GM19240 (cell line): ENCODE measurements around the gene MPST.
A peak's percentile ranks its signal among the peaks of the same experiment; 100 is the strongest.
"Not testable (repeated sequence)": the region's sequence is repeated elsewhere in the genome, so short reads cannot be mapped to it uniquely, and the experiment has no call there.

ENCODE experiments used
- DNase-seq: peaks from one replicate; pipeline ENCODE4 v3.0.0; 2011; ENCODE audit warnings: low spot score; ENCODE audit not compliant: insufficient read length

The MPST gene

GRCh38 chr22:37019309-37020191, at the start of gene MPST, which contains the start of gene TST:
TSS of gene MPST (plus strand) at chr22:37019742. CDS start at chr22:37019837, 95 bp downstream.
TSS of gene TST (minus strand) at chr22:37019447. CDS start at chr22:37018732, 715 bp downstream.
- DNase-seq, result peak; percentile 86

DNA sequence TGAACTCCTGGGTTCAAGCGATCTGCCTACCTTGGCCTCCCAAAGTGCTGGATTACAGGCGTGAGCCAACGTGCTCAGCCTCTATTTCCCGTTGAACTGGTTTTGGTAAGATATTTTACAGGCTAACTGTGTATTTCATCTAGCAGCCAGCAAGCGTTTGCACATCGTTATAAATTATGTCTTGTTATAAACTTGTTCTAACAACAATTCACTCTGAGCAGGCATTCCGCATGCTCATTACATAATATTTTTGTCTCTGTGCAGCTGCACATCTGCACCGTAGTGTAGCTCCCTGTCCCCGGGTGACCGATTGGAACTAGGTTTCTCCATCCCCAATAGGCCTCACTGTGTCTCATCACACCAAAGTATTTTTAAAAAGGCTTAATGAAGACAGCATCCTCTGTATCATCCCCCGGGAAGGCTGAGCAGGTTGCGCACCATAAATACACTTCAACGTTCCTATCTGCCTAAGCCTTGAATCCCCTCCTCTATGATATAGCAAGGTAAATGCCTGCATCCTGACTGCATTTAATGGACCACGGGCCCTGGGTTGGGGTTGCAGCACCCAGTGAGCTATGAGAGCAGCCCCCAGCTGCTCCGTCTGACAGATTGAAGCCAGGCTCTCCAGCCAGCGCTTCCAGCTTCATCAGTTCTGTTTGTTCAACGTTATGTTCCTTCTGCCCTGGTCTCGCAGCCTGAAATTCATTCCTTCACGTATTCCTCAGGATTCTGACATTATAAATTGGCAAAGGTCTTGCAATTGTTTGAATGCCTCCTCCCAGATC, 48.0 kb upstream of the MPST start:
- no peak for DNase-seq

DNA sequence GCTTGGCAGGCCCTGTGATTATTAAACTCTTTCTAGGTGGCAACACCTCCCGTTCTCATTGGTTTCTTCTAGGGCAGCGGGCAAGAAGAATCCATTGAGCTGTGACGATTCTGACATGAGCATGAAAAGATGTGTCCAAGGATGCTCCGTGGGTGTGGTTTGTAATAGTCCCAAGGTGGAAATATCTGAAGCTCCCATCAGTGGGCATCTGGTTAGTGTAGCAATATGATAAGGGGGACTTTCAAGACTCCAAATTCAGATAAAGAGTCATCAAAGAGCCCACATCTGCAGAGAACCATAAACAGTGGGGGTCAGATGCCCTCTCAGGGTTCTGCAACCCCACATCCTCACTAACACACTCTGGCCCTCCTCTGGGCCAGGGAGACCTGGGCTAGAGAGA, 42.9 kb upstream of the MPST start:
- no peak for DNase-seq

DNA sequence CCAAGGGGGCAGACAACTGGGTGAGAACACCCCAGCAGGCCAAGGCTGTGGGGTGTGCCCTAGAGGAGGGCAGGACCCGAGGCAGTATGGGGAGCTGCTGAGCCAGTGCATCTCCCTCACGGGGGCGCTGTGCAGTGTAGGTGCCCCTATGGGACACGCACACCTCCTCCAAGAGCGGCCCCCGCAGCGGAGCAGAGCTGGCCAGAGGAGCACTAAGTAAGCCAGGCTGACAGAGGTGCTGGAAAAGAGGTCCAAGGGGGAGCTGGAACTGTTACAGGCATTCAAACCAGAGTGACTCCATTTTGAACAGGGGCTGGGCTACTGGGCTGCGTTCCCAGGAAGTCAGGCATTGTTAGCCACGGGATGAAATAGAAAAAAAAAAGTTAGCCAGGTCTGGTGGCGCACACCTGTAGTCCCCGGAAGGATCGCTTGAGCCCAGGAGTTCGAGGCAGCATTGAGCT, 42.1 kb upstream of the MPST start:
- peak; percentile 59 for DNase-seq

DNA sequence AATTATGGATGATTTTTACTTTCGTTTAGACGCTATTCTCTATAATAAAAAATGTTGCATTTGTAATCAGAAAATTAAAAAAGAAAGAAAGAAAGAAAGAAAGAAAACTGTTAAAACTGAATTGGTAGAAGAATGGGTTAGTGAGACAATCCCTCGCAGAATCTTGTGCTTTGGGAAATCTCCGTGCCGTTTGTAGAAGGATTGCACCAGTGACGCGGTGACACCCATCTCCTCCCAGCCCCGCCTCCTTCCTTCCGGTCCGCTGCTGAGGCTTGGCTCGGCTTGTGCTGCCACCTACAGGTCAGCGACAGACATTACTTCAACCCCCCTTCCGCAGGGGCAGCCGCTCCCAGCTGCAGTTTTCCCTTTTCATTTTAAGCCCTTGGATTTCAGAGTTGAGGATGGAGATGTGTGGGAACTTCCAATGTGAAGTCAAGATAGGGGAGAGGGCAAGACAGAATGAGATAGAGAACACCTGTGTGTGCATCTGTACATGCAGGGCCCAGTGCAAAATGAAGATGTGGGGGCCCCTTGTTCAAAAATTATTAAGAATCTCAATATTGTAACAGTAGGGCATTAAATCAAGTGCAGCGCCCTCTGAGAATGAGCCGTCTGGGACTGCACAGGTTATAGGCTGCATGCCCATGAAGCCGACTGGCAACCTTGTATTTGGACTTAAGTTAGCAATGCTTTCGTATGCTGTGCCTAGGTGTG, 41.4 kb upstream of the MPST start:
- peak; percentile 90 for DNase-seq

DNA sequence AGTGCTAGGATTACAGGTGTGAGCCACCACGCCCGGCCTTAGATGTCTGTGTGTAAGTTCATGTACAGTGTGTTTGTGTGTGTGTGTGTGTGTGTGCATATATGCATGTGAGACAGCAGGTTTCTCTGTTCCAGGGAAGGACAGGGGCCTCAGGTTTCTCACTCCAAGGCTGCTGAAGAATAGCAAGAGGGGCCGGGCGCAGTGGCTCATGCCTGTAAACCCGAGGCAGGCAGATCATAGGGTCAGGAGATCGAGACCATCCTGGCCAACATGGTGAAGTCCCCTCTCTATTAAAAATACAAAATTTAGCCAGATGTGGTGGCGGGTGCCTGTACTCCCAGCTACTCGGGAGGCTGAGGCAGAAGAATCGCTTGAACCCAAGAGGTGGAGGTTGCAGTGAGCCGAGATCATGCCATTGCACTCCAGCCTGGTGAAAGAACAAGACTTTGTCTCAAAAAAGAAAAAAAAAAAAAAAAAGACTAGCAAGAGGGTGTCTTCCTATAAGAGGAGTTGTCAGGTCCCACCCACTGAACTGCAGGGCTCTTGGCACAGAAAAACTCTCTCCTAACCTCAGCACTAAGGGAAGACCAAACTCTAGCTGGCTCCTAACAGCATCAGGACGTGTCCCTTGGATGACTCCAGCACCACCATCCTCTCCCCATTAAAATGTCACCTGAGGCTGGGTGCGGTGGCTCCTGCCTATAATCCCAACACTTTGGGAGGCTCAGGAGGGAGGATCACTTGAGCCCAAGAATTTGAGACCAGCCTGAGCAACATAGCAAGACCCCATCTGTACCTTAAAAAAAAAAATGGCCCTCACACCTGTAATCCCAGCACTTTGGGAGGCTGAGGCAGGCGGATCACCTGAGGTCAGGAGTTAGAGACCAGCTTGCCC, 40.3 kb upstream of the MPST start:
- no peak for DNase-seq

DNA sequence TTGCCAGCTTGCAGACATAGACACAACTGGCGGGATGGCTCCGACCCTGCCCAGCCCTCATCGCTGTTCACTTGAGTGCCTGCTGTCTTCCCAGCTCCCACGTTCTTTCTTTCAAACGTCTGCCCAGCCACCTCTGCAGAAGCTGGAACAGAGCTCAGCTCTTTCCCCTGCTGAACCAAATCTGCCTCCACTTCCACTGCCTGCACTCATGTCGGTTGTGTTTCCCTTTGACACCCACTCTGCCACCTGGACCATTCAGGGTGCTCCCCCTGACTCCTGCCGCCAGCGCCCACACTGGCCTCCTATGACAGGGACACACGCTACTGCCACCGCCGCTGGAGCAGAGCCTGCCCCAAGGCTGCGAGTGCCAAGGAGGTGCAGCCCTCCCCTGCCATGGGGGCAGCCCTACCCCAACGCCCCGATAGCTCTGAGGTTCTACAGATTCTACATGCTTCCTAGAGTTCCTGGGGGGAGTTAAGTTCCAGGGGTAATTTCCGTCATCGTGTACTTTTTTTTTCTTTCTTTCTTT, 38.2 kb upstream of the MPST start:
- DNase-seq, result no peak

- no peak for DNase-seq
Observed at GRCh38 chr22:36982136-36982535, 37.4 kb upstream of the MPST start.

- no peak for DNase-seq
Observed at GRCh38 chr22:36985211-36985889, 34.2 kb upstream of the MPST start.

- no peak for DNase-seq
Observed at GRCh38 chr22:36986242-36986821, 33.2 kb upstream of the MPST start.

DNA sequence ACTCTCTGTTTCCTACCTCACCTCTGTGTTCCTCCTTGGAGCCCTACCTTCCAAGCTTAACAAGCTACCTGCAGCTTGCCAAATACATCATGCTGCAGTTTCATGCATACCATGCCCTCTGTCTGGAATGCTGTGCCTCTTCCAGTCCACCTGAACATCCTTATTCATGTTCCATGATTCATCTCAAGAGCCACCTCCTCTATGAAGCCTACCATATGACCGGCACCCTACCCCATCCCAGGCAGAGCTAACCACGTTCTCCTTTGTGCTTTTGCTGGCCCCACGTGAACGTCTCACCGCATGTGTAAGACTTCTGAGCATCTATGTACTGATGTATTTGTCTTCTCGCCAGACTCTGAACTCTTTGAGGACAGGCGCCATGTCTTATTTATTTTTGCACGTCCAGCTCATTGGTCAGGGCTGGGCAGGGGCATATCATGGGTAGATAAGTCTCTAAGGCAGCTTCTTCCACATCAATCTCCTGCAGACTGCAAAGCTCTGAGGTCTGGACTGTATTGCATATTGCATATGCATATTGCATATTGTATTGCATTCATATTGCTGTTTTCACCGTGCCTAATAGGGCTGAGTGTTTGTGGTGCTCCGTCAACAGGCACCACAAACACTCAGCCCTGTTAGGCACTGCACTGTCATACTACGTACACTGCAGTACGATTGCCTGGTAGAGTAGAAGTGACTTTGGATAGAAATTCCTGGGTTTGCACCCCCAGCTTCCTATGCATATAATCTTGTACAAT, 31.3 kb upstream of the MPST start:
- no peak for DNase-seq

GRCh38 chr22:36989012-36989411, 30.5 kb upstream of the MPST start:
- not testable (repeated sequence) for DNase-seq

DNA sequence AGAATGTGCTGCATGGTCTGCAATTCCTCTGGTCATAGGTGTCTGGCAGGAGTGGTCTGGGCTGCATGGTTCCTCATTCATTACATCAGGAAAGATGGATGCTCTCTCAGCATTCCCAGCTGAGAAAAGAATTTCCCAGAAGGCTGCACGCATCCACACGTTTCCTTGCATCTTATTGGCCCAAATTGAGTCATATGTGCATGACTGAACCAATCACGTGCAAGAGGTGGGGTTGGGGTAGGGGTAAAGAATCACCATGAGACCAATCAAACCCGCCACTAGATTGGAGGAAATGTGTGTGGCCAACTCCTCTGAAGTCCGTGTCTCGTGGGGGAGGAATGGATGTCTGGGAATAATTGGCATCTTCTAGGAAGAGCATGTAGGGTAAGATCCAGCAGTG, 29.1 kb upstream of the MPST start:
- no peak for DNase-seq

DNA sequence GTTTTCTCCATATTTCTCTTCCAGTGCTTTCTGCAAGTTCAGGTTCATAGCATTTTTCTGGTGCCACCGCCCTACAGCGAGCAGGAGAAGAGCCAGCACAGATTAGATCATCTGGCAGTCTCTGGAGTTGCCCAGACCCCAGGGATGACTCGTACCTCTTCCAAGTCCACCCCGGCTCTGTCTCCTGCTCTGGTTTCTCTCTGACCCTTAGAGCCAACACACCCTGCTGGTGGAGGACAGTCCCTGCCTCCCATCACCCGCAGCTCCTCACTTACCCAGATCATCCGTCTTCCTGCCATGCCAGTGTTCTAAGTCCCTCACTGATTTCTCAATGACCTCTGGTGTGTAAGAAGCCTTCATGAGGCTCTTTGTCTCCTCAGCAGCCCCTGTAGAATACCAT, 28.3 kb upstream of the MPST start:
- no peak for DNase-seq

DNA sequence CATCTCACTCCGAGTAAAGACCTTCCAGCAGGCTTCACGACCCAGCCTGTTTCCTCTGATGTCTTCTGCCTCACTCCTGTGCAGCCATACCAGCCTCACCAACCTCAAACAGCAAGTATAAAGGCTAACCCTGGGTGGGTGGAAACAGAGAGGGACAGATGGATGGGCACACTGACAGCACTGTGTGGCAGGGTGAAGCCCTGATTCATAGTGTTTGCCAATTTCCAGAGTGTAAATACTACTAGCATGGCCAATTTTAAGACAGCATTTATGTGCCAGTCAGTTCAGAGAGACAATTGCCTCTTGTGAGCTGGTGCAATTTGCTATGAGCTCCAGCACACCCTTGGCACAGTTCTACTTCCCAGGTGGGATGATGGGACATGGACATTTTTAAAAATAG, 21.8 kb upstream of the MPST start:
- no peak for DNase-seq

GRCh38 chr22:36998620-36999351, 20.8 kb upstream of the MPST start:
- no peak for DNase-seq

DNA sequence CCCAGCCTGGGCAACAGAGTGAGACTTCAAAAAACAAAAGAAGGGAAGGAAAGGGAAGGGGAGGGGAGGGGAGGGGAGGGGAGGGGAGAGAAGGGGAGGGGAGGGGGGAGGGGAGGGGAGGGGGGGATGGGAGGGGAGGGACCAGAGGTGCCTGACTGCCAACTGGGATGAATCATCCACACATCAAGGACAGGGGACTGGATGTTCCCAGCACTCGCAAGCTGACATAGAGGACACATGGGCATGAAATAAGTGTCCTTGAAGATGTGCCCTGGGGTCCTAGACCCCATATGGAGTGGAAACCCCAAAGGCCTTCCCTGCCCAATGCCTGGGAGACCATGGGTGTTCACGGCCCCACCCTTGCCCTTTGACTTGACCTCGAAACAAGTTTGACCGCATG, 20.1 kb upstream of the MPST start:
- no peak for DNase-seq
